HG02884 (cell line): ENCODE measurements around the gene ZNF473.
"Not testable (repeated sequence)": the region's sequence is repeated elsewhere in the genome, so short reads cannot be mapped to it uniquely, and the experiment has no call there.

Source experiments
- ATAC-seq: cut with Tn5 transposase; IDR thresholded peaks from one replicate; pipeline ENCODE4 v1.9.1; 2021; ENCODE audit warnings: mild to moderate bottlenecking, moderate library complexity; ENCODE audit not compliant: unreplicated experiment

ZNF473 gene

DNA sequence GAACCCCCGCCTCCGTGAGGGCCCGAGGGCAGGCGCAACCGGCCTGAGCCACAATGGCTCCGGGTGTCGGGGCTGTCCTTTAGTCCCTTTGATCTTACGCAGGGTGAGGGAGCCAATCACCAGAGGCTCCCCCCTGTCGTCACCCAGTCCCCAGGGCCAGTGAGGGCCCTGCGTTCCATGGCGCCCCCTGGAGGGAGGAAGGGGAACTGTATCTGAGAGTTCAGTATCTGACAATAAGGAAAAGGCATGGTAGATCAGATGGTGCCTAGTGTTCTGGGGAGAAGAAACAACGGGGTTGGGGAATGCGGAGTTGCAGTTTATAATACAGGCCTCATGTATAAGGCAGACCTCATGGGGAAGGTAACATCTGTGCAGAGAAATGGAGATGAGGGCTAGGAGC, 72.1 kb downstream of the ZNF473 start:
- ATAC-seq = not testable (repeated sequence)

DNA sequence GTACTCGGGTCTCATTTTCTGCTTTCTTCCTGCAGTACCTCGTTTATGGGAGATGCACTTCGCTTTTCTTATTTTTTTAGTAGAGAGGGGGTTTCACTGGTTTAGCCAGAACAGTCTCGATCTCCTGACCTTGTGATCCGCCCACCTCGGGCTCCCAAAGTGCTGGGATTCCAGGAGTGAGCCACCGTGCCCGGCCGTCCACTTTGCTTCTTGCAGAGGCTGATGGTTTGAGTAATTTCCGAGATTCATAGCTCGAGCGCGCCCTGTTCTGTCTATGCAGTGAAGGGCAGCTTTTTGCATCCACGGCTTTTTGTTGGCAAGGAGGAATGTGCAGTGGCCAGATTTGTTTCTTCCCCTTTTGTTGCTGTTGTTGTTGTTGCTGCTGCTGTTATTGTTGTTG, 73.1 kb downstream of the ZNF473 start:
- not testable (repeated sequence) for ATAC-seq

DNA sequence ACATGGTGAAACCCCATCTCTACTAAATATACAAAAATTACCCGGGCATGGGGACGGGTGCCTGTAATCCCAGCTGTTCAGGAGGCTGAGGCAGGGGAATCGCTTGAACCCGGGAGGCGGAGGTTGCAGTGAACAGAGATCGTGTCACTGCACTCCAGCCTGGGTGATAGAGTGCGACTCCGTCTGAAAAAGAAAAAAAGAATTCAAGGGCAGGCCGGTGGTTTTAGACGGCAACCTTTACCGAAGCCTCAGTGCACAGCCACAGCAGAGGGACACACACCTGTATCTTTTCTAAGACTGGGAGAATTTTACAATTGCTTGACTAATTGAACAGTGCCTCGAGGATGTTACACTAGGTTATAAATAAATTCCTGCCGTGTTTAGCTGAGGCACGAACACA, 73.9 kb downstream of the ZNF473 start:
- ATAC-seq = not testable (repeated sequence)

DNA sequence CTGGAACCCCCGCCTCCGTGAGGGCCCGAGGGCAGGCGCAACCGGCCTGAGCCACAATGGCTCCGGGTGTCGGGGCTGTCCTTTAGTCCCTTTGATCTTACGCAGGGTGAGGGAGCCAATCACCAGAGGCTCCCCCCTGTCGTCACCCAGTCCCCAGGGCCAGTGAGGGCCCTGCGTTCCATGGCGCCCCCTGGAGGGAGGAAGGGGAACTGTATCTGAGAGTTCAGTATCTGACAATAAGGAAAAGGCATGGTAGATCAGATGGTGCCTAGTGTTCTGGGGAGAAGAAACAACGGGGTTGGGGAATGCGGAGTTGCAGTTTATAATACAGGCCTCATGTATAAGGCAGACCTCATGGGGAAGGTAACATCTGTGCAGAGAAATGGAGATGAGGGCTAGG, 75.1 kb downstream of the ZNF473 start:
- ATAC-seq = not testable (repeated sequence)
